GM21447 (cell line): ENCODE measurements around the gene UPP2.

Experiments
- ATAC-seq: cut with Tn5 transposase; IDR thresholded peaks from one replicate; pipeline ENCODE4 v1.9.1; 2021; ENCODE audit not compliant: unreplicated experiment

The UPP2 gene

GRCh38 chr2:158135096-158135495, 33.4 kb downstream of the UPP2 start:
- ATAC-seq, result no peak

DNA sequence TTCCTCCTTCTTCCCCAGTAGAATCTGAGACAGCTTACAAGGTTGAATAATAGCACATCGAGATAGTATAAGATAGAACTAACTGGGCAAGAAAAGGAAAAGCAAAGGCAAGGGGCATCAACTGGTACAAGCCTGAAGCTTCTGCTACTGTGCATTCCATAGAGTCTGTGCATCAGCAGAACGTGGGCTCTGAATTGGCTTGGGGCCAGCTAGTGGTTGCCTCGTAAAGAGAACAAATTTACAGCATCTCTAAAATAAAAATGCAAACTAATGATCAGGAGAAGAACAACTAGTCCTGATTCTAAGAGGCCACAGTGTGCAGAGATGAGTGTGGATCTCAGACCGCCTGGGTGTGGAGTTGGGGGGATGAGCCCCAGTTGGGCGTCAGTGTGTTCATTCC, 36.6 kb downstream of the UPP2 start:
- ATAC-seq, result no peak

DNA sequence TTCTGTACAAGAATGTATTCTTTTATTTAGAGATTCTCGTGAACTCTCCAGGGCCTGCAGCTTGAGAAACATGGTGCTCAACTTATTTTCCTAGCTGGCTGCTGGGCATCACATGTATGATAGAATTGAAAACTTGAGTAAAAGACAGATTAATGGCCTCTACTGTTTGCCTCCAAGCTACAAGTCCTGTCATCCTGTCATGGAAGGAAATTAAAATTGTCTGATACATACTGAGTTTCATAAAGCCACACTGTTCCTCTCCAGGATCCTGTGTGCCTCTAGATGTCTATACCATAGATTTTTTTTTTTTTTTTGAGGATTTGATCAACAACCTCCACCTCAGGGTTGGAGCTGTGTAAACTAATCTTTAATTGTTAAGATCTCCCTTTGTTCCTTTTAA, 38.5 kb downstream of the UPP2 start:
- no peak for ATAC-seq

- no peak for ATAC-seq
Measured at GRCh38 chr2:158142165-158142564, 40.5 kb downstream of the UPP2 start.

- peak; percentile 51 for ATAC-seq
Measured at GRCh38 chr2:158142568-158143332, 41.1 kb downstream of the UPP2 start.

- no peak for ATAC-seq
Measured at GRCh38 chr2:158143703-158144360, 42.2 kb downstream of the UPP2 start.

GRCh38 chr2:158144914-158145625, 43.4 kb downstream of the UPP2 start:
- ATAC-seq, result no peak

- ATAC-seq, result no peak
Measured at GRCh38 chr2:158153270-158154015, 51.8 kb downstream of the UPP2 start.

DNA sequence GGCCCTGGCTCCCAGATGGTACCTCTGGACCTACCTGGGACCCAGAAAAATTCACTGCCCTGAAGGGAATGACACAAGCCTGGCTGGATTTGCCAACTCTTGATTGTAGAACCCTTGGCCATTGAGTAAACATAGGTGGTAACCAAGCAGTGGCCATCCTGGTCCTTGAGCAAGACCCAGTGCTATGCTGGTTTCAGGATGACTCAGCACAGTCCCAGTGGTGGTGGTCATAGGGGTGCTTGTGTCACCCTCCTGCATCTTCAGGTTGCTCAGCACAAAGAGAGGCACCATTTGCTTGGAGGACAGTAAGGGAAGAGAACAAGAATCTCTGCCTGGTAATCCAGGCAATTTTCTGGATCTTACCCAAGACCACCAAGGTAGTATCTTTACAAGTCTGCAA, 52.9 kb downstream of the UPP2 start:
- ATAC-seq, result no peak

DNA sequence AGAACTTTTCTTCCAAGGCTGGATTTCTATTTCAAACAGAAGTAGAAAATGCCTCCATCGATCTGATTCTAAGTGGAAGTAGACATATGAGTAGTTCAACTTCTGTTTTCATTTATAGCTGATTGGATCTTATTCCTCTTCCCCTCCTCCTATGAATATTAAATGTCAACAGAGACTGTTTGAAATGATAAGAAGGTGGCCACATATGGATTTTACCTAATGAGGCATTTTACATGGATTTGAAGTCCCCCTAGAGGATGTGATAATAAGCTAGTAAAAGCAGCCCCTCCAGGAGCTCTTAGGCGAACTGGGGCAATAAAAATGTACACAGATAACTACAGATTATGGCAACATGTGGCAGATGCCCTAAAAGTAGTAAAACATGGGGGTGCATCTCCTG, 71.0 kb downstream of the UPP2 start:
- no peak for ATAC-seq

- no peak for ATAC-seq
Measured at GRCh38 chr2:158174495-158174894, 72.8 kb downstream of the UPP2 start.

DNA sequence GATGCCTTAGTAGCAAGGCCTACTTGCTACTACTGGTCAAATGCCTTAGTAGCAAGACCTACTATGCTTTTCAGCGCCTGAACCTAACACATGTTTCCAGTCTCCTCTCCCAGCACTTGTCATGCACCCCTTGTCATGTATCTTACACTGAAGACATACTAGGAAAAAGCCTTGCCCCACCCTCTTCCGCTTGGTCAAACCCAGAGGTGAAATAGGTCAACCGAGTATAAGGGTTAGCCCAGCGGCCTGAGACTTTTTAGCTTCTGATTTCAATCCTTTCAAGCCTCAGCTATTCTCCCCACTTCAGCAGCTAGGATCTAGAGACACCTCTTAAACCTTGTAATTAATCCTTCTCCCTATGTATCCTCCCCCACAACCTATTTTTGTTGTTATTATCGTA, 73.3 kb downstream of the UPP2 start:
- ATAC-seq, result no peak

DNA sequence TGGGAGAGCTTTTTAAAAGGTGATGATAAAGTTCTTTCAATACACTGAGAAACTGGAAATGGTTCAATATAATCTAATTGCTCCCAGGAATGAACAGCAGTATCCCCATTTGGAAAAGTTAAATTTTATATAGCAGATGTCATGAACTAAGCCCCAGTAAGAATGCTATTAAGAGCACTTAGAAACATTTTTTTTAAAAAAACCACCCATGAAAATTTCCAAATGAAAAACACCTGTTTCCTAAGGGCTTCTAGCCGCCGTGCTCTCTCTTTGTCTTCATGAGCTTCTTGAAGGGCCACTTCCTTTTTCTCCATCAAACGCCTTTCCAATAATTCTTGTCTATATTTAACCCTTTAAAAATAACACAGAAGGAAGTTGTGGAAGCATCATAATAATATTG, 77.0 kb downstream of the UPP2 start:
- ATAC-seq, result no peak

DNA sequence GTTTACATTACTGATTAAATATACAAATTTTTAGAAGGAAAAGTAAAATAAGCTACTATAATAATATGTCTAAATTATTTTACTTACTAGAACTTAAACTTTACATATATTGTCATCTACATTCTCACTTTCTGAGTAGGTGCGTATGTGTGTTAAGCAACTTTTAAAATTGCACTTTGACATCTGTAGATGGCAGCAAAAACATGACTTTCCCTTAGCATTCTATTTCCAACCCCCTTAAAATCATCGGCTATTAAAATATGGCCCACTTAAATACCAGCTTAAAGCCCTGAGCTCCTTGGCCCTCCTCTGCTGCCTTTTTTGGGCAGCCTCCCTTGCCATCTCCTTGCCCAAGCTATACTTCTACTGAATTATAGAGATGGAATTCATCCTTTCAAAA, 78.0 kb downstream of the UPP2 start:
- no peak for ATAC-seq

DNA sequence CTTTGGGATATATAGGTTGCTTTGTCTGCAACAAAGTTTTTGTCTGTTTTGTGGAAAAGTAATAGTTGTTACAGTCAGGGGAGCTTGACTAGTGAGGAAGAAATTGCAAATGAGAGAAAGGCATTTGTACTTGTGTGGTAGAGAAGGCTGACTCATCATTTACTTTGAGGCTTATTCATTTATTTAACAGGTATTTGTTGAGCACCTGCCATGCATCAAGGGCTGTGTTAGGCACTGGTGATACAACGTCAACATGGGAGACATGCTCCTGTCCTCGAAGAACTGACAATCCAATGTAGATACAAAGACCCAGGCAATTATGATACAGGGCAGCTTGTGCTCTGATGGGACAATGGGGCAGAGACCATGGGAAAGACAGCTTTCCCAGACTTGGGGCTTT, 79.5 kb downstream of the UPP2 start:
- ATAC-seq, result no peak

DNA sequence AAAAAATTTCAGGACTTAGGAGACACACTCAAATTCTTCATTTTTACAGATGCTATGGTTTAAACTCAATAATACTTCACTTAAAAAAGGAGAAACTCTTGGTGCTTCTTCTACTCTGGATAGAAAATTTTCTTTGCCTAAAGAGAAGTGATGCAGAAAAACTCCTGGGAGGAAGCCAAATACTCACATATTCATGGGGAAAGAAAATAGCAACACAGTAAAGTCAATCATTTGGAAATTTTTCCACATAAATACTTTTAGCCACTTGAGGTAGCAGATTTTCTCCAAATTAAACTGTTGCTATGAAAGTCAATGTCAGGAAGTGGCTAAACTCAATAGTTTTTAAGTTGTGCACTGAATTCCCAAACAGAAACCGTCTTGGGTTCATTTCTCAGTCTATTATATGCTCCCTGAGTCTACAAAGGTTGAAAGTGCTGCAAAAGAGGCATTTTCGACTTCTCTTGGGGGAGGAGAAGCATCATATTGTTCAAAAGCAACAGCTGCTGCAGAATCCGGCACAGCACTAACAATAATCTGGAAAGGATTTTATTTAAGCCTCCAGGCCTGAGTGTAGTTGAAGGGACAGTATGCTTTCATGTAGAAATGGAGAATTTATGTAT, 81.1 kb downstream of the UPP2 start:
- ATAC-seq, result no peak

- ATAC-seq, result no peak
Measured at GRCh38 chr2:158184001-158184400, 82.3 kb downstream of the UPP2 start.

- no peak for ATAC-seq
Measured at GRCh38 chr2:158184556-158185343, 83.1 kb downstream of the UPP2 start.
